Epidermal melanocyte (primary cell): ENCODE results near the gene DLL4.
"Not testable (repeated sequence)": the region's sequence is repeated elsewhere in the genome, so short reads cannot be mapped to it uniquely, and the experiment has no call there.

Experiments used
- DNase-seq: peaks from one replicate; pipeline ENCODE4 v3.0.0; 2011; ENCODE audit warnings: low spot score; ENCODE audit not compliant: insufficient read length

The DLL4 gene

DNA sequence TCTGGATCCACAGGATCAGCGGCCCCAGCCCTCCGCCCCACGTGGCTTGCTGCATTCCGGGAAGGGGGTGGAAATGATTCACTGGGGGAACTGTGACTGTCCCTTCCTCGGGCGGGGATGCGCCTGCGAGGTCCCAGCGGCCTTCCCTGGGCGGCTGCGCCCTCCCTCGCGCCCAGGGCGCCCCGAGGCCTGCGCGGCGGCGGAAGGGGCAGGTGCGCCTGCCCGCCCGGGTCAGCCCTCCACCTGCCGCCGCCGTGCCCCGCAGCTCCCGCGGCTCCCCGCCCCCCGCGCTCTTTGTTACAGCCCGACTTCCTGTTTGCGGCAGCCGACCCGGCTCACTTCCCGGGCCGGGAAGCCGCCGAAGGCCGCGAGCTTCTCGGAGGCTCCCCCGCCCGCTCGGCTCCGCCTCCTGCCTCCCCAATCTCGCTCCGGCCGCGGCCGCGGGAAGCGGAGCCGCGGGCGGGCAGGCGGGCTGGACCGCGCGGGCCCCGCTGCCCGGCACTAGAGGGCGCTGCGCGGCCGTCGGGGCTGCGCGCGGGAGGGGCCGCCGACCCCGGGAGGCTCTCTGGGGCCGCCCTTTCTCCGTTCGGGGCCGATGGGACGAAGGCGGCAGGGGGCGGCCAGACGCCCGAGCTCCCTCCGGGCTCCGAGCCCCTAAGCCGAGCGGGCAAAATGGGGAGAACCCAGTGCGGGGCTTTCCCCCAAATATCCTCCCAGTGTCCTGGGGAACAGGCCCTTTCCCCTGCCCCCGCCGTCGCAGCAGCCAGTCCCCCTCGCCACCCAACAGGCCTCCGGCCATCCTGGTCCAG lies 12.6 kb downstream of the DLL4 start:
- peak; percentile 92 for DNase-seq

DNA sequence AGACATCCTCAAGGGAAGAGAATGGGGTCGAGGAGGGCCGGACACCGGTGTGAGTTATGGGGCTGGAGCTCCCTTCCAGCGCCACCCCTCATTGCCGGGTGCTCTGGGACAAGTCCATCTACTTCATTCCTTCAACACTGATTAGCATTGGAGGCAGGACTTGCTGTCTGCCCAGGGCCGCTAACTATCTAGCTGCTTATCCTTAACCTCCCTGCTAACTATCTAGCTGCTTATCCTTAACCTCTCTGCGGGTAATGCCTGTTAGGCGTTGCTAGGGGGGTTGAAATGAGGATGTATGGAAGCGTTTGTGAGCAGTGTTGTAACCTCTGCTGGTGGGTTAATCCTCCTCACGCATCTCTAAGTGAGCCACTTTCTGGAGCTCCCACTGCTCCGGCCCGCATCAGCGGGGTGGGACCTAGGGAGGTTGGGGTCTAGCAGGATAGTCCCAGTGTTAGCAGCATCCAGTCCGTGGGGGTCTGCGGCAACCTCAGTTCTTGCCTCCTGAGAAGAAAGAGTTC lies 13.3 kb downstream of the DLL4 start:
- no peak for DNase-seq

DNA sequence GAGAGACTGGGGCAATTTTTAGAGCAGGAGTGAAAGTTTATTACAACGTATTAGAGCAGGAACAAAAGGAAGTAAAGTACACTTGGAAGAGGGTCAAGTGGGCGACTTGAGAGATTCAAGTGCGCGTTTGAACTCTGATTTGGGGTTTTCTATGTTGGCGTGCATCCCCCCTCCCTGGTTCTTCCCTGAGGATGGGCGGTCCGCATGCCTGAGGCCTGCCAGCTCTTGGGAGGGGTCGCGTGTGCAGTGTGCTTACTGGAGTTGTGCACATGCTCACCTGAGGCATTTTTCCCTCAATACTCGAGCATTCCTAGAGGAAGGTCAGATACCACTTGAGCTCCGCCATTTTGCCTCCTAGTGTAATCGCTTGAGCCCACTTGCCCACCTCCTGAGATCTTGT lies 13.7 kb downstream of the DLL4 start:
- no peak for DNase-seq

- DNase-seq: no peak
Observed at GRCh38 chr15:40943764-40944365, 14.7 kb downstream of the DLL4 start.

- no peak for DNase-seq
Observed at GRCh38 chr15:40944510-40945296, 15.6 kb downstream of the DLL4 start.

GRCh38 chr15:40948706-40949473 lies 19.8 kb downstream of the DLL4 start:
- no peak for DNase-seq

- DNase-seq: no peak
Observed at GRCh38 chr15:40949756-40950207, 20.6 kb downstream of the DLL4 start.

GRCh38 chr15:40951764-40952163 lies 22.6 kb downstream of the DLL4 start:
- DNase-seq: no peak

DNA sequence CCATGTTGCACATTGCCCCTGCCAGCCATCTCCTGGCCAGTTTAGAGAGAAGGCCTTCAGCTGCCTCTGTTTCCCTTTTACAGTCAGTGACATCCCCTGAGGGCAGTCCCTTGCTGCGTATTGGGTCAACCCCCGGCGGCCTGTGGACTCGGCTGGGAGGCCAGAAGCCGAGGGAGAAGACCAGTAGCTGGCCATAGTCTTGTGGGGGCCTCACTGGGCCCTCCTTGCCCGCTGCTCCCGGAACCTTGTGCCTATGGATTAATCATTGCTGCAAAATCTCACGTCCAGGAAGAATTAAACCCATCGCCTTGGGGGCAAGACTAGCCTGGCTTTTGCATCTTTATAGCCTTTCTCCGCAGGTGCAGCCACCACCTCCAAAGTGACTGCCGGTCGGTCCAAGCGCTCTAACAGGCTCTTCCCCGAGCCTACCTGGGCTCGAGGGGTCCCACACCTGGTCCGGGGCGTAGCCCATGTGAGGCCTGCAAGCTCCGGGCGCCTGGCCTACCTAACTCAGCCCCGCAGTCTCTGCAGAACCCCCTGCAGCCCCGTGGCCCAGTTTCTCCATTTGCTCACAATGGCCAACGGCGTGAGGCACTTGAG lies 23.3 kb downstream of the DLL4 start:
- DNase-seq: no peak

DNA sequence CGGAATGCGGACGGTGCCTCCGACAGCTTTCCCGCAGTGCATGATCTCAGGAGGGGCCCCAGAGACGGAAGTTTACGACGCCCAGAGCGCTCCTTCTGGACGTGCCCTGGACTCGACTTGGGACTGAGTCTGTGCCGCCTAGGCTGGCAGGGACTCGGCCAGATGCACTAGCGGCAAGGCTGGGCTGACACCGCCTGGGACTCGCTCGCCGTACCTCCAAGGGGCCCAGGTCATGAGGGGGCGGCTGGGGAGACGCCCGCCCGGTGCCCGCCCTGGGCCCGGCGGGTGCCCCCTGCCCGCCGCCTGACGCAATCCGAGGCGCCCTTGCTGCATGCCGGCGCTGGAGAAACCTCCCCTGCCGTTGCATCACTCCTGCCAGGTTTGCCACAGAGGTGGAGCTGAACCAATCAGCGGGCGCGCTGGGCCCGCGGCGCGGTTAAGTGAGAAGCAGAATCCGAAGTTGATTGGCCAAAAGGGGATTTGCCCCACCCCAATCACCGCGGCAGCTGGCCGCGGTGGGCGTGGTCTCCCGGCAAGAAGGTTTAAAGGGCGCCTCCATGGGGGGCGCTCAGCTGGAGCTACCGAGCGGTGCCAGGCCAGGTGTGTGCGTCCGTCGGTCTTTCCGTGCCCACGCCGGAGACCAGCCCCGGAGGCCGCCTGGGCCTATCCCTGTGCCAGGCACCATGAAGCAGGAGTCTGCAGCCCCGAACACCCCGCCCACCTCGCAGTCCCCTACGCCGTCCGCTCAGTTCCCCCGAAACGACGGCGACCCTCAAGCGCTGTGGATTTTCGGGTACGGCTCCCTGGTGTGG lies 24.0 kb downstream of the DLL4 start, which contains the start of gene CHAC1:
Gene CHAC1 (plus strand): TSS at position 571 of the 812 bp plus-strand sequence. CDS start 113 bp downstream, at position 684.
- DNase-seq: peak; percentile 100

DNA sequence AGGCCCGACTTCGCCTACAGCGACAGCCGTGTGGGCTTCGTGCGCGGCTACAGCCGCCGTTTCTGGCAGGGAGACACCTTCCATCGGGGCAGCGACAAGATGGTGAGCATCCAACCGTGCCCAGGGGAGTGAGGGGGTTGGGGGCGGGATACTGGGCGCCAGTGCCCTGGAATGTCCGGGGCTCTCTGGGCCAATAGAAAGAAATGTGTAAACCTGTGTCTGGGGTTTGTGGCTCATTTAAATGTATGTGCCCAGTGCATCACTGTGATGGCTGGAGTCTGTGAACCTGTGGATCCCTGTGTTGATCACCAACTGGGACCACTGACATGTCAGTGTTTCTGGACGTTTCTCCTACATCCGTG lies 24.6 kb downstream of the DLL4 start:
- DNase-seq: no peak

DNA sequence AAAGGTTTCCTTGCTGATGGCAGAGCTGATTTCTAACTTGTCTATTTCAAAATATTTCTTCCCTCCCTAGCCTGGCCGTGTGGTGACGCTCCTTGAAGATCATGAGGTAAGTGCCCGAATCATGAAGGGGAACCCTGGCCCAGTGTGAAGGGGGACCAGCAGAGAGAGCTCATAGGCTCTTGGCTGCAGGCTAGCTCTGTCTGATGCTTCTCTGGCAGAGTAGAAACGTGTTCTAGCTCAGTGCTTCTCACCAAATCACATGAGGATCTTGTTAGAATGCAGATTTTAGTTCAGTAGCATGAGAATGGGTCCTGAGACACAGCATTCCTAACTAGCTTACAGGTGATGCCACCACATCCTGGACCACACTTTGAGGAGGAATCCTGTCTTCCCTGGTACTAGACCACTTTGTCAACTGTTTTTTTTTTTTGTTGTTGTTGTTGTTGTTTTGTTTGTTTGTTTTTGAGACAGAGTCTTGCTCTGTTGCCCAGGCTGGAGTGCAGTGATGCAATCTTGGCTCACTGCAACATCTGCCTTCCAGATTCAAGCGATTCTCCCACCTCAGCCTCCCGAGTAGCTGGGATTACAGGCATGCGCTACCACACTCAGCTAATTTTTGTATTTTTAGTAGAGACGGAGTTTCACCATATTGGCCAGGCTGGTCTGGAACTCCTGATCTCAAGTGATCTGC lies 25.2 kb downstream of the DLL4 start:
- not testable (repeated sequence) for DNase-seq

DNA sequence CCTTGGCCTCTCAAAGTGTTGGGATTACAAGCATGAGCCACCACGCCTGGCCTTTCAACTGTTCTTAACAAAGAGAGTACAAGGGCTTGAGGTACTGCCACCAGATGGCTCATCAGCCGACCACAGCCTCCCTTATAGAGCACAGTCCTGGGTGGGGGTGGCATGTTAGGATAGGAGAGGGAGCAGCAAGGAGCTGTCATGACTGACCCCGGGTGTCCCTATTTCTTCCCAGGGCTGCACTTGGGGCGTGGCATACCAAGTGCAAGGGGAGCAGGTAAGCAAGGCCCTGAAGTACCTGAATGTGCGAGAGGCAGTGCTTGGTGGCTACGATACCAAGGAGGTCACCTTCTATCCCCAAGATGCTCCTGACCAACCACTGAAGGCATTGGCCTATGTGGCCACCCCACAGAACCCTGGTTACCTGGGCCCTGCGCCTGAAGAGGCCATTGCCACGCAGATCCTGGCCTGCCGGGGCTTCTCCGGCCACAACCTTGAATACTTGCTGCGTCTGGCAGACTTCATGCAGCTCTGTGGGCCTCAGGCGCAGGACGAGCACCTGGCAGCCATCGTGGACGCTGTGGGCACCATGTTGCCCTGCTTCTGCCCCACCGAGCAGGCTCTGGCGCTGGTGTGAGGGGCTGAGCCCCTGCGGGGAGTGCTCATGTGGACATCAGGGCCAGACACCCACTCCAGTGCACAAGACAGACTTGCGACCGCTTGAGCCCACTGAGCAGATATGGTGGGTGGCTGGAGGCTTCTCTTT lies 26.2 kb downstream of the DLL4 start:
- no peak for DNase-seq

DNA sequence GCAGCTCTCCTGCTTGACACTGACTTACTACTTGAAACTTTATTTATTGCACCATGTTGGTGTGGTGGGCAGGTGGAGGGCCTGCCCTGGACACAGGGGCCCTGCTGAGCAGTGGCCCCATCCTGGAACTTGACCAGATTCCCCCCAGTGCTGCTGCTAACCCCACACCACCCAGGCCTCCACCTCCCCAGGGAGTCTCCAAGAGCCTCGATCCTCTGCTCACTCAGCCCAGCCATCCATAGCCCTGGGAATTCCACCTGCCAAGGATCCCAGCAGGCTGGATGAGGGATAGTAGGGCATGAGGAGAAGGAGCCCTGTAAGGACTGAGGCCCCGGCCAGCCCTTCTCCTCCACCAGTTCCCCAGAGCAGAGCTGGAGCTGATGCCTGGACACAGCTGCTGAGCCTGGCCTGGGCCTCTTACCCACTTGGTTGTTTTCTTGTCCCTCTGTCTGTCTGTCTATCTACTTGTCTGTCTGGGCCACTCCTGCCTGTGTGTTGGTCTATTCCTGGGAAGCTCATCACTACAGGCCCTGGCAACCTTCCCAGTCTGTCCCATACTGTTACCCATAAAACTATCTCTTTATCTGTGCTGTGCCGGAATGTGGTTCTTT lies 26.9 kb downstream of the DLL4 start:
- no peak for DNase-seq

GRCh38 chr15:40956541-40956982 lies 27.4 kb downstream of the DLL4 start:
- no peak for DNase-seq

GRCh38 chr15:40957041-40957555 lies 28.0 kb downstream of the DLL4 start:
- DNase-seq: no peak

DNA sequence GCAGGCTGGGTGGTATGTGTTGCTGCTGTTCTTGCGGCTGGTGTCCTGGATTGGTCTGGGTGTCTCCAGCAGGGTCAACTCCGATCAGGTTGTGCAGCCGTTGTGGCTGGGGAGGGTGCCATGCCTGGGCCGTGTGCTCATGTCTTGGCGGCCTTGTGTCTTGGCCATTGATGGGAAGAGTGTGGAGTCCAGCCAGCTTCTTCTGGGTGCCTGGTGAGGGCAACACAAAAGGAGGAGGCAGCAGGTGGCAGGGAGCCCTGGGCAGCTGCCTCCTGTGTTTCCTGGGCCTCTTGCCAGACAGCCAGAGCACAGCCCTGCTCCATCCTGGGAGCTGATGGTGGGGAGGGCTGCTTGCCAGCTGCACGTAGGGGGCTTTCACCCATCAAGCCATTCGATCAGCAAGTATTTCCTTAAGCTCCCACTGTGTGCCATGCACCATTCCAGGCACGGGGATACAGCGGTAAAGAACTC lies 28.5 kb downstream of the DLL4 start:
- DNase-seq: no peak

GRCh38 chr15:40958146-40958545 lies 29.0 kb downstream of the DLL4 start:
- DNase-seq: no peak
